IPS-18a (cell line): ENCODE data around the gene AMDHD1.
A peak's percentile ranks its signal among the peaks of the same experiment; 100 is the strongest.

ENCODE experiments used
- H3K27ac ChIP-seq: one replicate; pipeline ENCODE4 v1.5.1; 2013; ENCODE audit warnings: low read length
- H3K27me3 ChIP-seq: one replicate; pipeline ENCODE4 v1.6.1; 2013; ENCODE audit warnings: mild to moderate bottlenecking, low read length; ENCODE audit not compliant: control insufficient read depth, insufficient read depth
- H3K36me3 ChIP-seq: one replicate; pipeline ENCODE4 v1.6.1; 2013; ENCODE audit warnings: low read depth, low read length; ENCODE audit not compliant: control insufficient read depth
- H3K4me1 ChIP-seq: one replicate; pipeline ENCODE4 v1.6.1; 2013; ENCODE audit warnings: low read depth, low read length; ENCODE audit not compliant: control insufficient read depth
- H3K4me3 ChIP-seq: one replicate; pipeline ENCODE4 v1.5.1; 2013; ENCODE audit warnings: low read length
- H3K9ac ChIP-seq: one replicate; pipeline ENCODE4 v1.6.1; 2013; ENCODE audit warnings: mild to moderate bottlenecking, low read length, moderate library complexity
- H3K9me3 ChIP-seq: one replicate; pipeline ENCODE4 v1.6.1; 2013; ENCODE audit warnings: low read depth, low read length; ENCODE audit not compliant: control insufficient read depth

The AMDHD1 gene

DNA sequence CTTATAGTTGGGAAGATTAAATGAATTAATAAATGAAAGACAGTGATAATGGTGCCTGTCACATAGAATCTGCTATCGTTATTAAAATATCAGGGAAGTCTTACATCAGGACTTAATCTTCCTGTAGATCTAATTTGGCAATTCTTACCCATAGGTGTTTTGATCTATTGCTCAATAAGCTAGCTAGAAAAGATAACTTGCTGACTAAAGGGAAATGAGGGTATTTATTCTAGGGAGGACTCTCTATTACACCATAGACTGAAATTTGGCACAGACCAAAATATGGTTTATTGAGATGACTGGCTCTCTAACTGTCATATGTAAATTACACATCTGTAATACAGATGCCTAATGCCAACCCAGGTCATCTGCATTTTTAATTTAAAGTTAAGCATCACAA is 41.6 kb downstream of the AMDHD1 start:
- H3K4me3 ChIP-seq, result no peak overlapping the region
- no peaks in the 10 kb centered on the region for H3K9me3 ChIP-seq
- no peak overlapping the region for H3K9ac ChIP-seq
- no peaks in the 10 kb centered on the region for H3K36me3 ChIP-seq
- H3K27me3 ChIP-seq, result no peaks in the 10 kb centered on the region
- peaks cover 20% of the 10 kb centered on the region for H3K4me1 ChIP-seq
- no peak overlapping the region for H3K27ac ChIP-seq

DNA sequence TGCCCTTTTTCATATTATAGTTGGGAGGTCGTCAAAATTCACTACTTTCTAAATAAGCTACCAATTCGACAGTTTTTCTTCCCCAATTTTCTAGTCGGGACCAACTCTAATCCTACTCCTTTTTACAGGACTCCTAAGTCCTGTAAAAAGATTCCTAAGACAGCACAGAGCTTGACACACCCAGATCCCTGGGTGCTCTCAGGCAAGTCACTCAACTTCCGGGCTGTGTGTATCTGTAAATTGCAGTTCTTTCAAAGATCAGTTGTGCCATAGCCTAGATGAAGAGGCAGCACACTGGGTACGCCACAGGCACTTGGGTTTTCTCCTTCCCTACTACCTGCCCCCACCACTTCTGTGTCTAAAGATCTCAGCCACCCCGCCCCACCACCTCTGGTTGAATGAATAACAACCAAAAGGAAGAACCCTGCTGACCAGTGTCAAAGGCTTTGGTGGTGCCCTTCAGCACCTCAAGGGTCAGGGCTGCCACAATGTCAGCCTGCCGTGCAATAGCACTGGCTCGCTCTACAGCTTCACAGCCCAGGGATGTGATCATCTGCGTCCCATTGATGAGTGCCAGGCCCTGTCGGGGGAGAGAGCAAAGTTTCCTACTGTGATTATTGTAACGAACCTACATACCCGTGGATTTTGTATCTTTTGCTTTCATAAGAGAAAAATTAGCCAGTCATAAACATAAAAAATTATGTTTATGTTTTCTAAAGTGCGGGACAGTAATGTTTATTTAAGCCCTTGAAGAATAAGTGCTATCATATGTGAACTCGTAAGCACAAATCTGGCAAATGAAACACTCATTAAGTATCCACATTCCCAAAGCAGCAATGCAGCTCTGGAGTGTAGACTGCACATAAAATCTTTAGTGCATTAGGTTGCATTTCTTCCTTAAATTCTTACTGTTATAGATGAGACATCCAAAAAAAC is 43.8 kb downstream of the AMDHD1 start:
- Histone ChIP-seq H3K9me3 (no peaks in the 10 kb centered on the region), H3K4me1 (peaks cover 27% of the 10 kb centered on the region), H3K27ac (no peak overlapping the region), H3K9ac (no peak overlapping the region), H3K4me3 (peak overlapping the region; percentile 19), H3K27me3 (no peaks in the 10 kb centered on the region), H3K36me3 (no peaks in the 10 kb centered on the region)

DNA sequence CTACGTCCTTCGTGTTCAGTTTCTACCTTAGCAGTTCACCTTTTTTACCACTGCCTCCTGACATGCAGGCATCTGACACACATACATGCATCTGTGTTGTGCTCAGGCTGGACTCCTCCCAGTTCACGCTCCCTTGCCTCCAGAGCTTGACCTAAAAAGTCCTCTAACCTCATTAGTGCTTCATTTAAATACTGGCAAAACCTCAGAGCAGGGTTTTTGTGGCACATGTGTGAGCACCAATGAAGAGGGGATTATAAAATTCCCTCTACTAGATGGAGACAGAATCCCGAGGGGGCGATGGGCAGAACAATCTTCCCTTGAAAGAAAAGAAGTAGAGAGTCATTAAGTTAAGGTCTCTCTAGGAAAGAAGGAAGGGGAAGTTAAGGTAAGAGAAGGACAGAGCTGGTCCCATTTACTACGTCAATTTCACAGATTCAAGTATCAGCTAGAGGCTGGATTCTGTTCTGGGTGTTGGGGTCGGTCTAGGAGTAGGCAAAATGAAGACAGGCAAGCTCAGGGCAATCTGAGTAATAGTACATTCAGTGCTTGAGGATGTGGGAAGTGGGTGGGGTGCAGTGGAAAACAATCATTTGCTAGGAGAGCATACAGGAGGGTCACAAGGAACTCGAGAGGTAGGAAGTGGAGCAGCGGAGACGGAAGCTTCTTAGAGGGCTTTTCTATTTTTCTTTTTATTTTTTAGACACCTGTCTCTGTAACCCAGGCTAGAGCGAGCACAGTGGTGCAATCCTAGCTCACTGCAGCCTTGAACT is 45.6 kb downstream of the AMDHD1 start:
- H3K36me3 ChIP-seq, result no peaks in the 10 kb centered on the region
- H3K4me3 ChIP-seq, result no peak overlapping the region
- H3K27ac ChIP-seq, result no peak overlapping the region
- H3K27me3 ChIP-seq, result no peaks in the 10 kb centered on the region
- no peaks in the 10 kb centered on the region for H3K9me3 ChIP-seq
- H3K9ac ChIP-seq, result no peak overlapping the region
- peaks cover 27% of the 10 kb centered on the region for H3K4me1 ChIP-seq

GRCh38 chr12:95989504-95990123 is 46.5 kb downstream of the AMDHD1 start:
- H3K4me3 ChIP-seq, result peak overlapping the region; percentile 3
- H3K4me1 ChIP-seq, result peaks cover 27% of the 10 kb centered on the region
- H3K27ac ChIP-seq, result no peak overlapping the region
- H3K36me3 ChIP-seq, result no peaks in the 10 kb centered on the region
- no peaks in the 10 kb centered on the region for H3K27me3 ChIP-seq
- no peak overlapping the region for H3K9ac ChIP-seq
- H3K9me3 ChIP-seq, result no peaks in the 10 kb centered on the region

DNA sequence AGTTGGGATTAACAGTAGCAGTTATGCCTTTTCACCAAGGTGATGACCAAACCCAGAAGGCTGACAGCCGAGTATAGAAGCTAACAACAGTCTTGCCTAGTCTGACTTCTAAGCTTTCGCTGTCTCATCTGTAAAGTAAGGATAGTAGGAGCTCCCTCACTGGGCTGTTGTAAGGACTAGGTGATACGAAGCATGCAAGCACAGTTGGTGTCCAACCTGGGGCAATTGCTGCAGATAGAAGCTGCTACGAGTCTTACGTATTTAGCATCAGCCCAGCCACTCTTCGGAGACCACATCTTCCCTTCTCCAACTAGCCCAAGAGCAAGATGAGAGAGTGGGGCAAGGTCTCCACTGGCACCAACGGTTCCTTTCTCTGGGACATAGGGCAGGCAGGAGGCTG is 47.0 kb downstream of the AMDHD1 start:
- Histone ChIP-seq H3K36me3 (no peaks in the 10 kb centered on the region), H3K27ac (no peak overlapping the region), H3K27me3 (no peaks in the 10 kb centered on the region), H3K9me3 (no peaks in the 10 kb centered on the region), H3K9ac (no peak overlapping the region), H3K4me1 (peaks cover 27% of the 10 kb centered on the region), H3K4me3 (peak overlapping the region; percentile 3)

DNA sequence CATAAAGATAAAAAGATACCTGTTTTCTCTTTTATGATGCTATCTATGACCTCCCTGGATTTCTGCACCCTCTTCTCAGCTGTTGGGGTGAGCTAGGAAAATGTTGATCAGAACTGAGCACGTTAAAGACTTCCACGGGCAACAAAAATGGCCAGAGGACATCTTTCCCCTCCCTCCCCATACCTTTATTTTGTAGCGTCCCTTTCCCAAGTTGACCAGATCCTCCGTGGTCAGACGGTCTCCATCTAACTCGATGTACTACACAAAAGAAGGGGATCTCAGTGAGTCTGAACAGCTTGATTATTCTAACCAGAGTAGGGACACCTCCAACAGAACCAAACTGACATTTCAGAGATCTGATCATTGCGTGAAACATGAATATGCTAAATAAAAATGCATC is 50.8 kb downstream of the AMDHD1 start:
- H3K36me3 ChIP-seq, result no peaks in the 10 kb centered on the region
- no peak overlapping the region for H3K4me3 ChIP-seq
- H3K27ac ChIP-seq, result no peak overlapping the region
- H3K9ac ChIP-seq, result no peak overlapping the region
- no peaks in the 10 kb centered on the region for H3K9me3 ChIP-seq
- peaks cover 10% of the 10 kb centered on the region for H3K4me1 ChIP-seq
- H3K27me3 ChIP-seq, result no peaks in the 10 kb centered on the region

DNA sequence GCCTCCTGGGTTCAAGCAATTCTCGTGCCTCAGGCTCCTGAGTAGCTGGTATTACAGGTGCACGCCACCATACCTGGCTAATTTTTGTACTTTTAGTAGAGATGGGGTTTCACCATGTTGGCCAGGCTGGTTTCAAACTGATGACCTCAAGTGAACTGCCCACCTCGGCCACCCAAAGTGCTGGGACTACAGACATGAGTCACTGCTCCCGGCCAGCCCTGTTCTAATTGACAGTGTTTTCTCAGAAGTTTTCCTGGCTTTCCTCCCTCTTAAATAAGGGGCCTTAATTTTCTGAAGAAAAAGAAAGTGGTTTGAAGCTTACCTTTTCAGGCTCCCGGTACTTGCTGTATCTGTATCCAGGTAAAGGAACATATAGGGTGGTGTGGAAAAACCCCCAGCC is 51.3 kb downstream of the AMDHD1 start:
- Histone ChIP-seq H3K36me3 (no peaks in the 10 kb centered on the region), H3K4me3 (no peak overlapping the region), H3K27ac (no peak overlapping the region), H3K9me3 (no peaks in the 10 kb centered on the region), H3K4me1 (peaks cover 9% of the 10 kb centered on the region), H3K9ac (no peak overlapping the region), H3K27me3 (no peaks in the 10 kb centered on the region)

DNA sequence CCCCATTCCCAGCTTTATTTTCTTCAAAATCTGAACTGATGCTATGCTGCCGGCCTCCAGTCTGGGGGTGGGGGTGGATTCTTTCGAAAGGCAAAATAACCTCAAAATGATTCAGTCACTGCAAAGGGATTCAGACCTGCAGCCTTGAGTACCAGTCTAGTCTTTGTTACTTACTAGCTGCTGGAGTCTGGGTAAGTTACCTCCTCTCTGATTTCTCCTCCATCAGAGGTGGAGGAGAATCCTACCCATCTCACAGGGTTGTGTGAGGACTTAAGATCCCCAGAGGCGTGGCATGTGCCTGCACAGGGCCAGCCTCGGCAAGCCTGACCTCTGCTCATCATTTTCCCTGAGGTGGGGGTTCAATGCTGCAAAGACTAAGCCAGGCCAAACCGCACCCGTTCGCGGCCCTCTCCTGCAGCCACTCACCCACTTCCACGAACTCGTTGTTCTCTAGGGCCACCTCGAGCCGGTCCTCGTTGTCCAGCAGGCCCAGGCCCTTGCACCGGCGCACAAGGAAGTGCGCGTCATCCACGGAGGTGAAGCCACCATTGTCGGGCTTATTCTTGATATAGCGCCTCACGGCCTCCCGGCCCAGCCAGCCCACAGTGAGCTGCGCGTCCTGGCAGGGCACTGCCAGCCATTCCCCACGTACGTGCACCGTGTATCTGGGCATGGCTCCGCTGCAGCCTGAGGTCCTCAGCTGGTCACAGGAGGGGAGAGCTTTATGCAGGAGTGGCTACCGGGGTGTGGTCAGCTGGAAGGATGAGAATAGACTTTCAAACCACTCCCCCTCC is 52.3 kb downstream of the AMDHD1 start:
- H3K9me3 ChIP-seq, result no peaks in the 10 kb centered on the region

GRCh38 chr12:95996034-95996658 is 53.0 kb downstream of the AMDHD1 start, which contains the start of gene HAL:
HAL (minus strand) TSS chr12:95996344; CDS start chr12:95995910, 434 bp downstream.
- no peak within 1 kb of the TSS for H3K4me3 ChIP-seq
- no peaks in the 10 kb centered on the region for H3K4me1 ChIP-seq
- H3K27me3 ChIP-seq, result no peaks in the 10 kb centered on the region
- peaks cover 2% of the 10 kb centered on the region for H3K36me3 ChIP-seq
- no peak within 1 kb of the TSS for H3K9ac ChIP-seq
- no peak within 1 kb of the TSS for H3K27ac ChIP-seq
- no peaks in the 10 kb centered on the region for H3K9me3 ChIP-seq

More for the DNA sequence above, 52.3 kb downstream of the AMDHD1 start:
- H3K36me3 ChIP-seq, result no peaks in the 10 kb centered on the region
- no peaks in the 10 kb centered on the region for H3K4me1 ChIP-seq
- H3K9ac ChIP-seq, result no peak overlapping the region
- H3K4me3 ChIP-seq, result no peak overlapping the region
- no peak overlapping the region for H3K27ac ChIP-seq
- no peaks in the 10 kb centered on the region for H3K27me3 ChIP-seq

- H3K4me1 ChIP-seq, result no peaks in the 10 kb centered on the region
Measured at GRCh38 chr12:95997276-95997675, 54.1 kb downstream of the AMDHD1 start.

More at GRCh38 chr12:95997276-95997675, 54.1 kb downstream of the AMDHD1 start:
- Histone ChIP-seq H3K27me3 (no peaks in the 10 kb centered on the region), H3K4me3 (no peak overlapping the region), H3K36me3 (peaks cover 5% of the 10 kb centered on the region), H3K27ac (no peak overlapping the region), H3K9ac (no peak overlapping the region), H3K9me3 (no peaks in the 10 kb centered on the region)
